Suprapubic skin (tissue), 4 donors: ENCODE measurements around the gene CREB5. TPM values are rescaled to one million over a fixed set of nuclear protein-coding genes. Genes with fewer than 3 reads are reported as not detected.

Experiments used
- DNase-seq, 2 donors: peaks; one replicate each; pipeline ENCODE4 v3.0.0-alpha.2; 2019; ENCODE audit warnings: low spot score in 2 of 2
- H3K27ac ChIP-seq: fragments of 200-600 bp; sonication (generic); one replicate; pipeline ENCODE4 v1.5.1; 2019
- H3K27me3 ChIP-seq: fragments of 200-600 bp; sonication (generic); one replicate; pipeline ENCODE4 v1.5.1; 2019
- H3K36me3 ChIP-seq: fragments of 200-600 bp; sonication (generic); one replicate; pipeline ENCODE4 v1.5.1; 2019
- H3K4me1 ChIP-seq: fragments of 200-600 bp; sonication (generic); one replicate; pipeline ENCODE4 v1.5.1; 2019
- H3K4me3 ChIP-seq: fragments of 200-600 bp; sonication (generic); one replicate; pipeline ENCODE4 v1.5.1; 2019; ENCODE audit warnings: mild to moderate bottlenecking
- H3K9me3 ChIP-seq: fragments of 200-600 bp; sonication (generic); one replicate; pipeline ENCODE4 v1.5.1; 2019
- CTCF ChIP-seq, 2 donors: fragments of 200-600 bp in 1 of 2; fragments of 450-650 bp in 1 of 2; sonication (generic) in 1 of 2; IDR thresholded peaks; one replicate each; pipeline ENCODE4 v1.5.1; 2016 to 2019; ENCODE audit warnings: antibody characterized with exemption in 2 of 2, mild to moderate bottlenecking in 1 of 2, moderate library complexity in 1 of 2
- EP300 ChIP-seq: sonication (generic); formaldehyde crosslinking; IDR thresholded peaks from one replicate; pipeline ENCODE4 v1.6.1; 2017; ENCODE audit warnings: antibody characterized with exemption
- POLR2A ChIP-seq, 2 donors: fragments of 450-650 bp; IDR thresholded peaks; one replicate each; pipeline ENCODE4 v1.6.1; 2017; ENCODE audit warnings: antibody characterized with exemption in 2 of 2, mild to moderate bottlenecking in 2 of 2, moderate library complexity in 2 of 2
- POLR2AphosphoS5 ChIP-seq, 3 donors: sonication (generic); formaldehyde crosslinking; IDR thresholded peaks; one replicate each; pipeline ENCODE4 v1.6.1; 2017; ENCODE audit warnings: antibody characterized with exemption in 3 of 3
- WGBS: methylation state at CpG from one replicate; pipeline ENCODE4 v1.1.5; 2018; 5-methylcytosine and 5-hydroxymethylcytosine counted together
- total RNA-seq, 4 donors: library from RNA; depleted of rRNA; stranded (reverse); fragments of >200 nt; gene quantifications; one replicate each; pipeline ENCODE4 v1.1.0, GENCODE V29; 2016

The CREB5 gene
- total RNA-seq, 4 donors from 2014 or later = 6.2 to 12.1 (median 10.0) TPM

GRCh38 chr7:28530803-28531175, 118.5 kb downstream of the CREB5 start:
- H3K4me3 ChIP-seq = no peak overlapping the region
- H3K27ac ChIP-seq = no peak overlapping the region
- no peaks in the 10 kb centered on the region for H3K27me3 ChIP-seq
- DNase-seq = no peak
- 48% methylated on average over 4 of the region's 4 CpGs for WGBS
- no peaks in the 10 kb centered on the region for H3K9me3 ChIP-seq
- H3K36me3 ChIP-seq = no peaks in the 10 kb centered on the region
- H3K4me1 ChIP-seq = peaks cover 8% of the 10 kb centered on the region
- TF ChIP-seq CTCF (IDR thresholded peaks at IDR 0.05) (no peak), EP300 (no peak), POLR2A (IDR thresholded peaks at IDR 0.05) (no peak), POLR2AphosphoS5 (IDR thresholded peaks at IDR 0.05) (no peak)

GRCh38 chr7:28531291-28531690, 119.0 kb downstream of the CREB5 start:
- DNase-seq = no peak
- Histone ChIP-seq H3K4me1 (peaks cover 8% of the 10 kb centered on the region), H3K9me3 (no peaks in the 10 kb centered on the region), H3K36me3 (no peaks in the 10 kb centered on the region), H3K27me3 (no peaks in the 10 kb centered on the region), H3K27ac (no peak overlapping the region), H3K4me3 (no peak overlapping the region)
- WGBS = 91% methylated on average over 3 of the region's 3 CpGs
- TF ChIP-seq POLR2A (IDR thresholded peaks at IDR 0.05) (no peak), POLR2AphosphoS5 (IDR thresholded peaks at IDR 0.05) (no peak), EP300 (no peak), CTCF (IDR thresholded peaks at IDR 0.05) (no peak)

GRCh38 chr7:28532181-28532580, 119.9 kb downstream of the CREB5 start:
- 86% methylated on average over 7 of the region's 7 CpGs for WGBS
- TF ChIP-seq CTCF (IDR thresholded peaks at IDR 0.05) = no peak
- no peak for TF ChIP-seq POLR2A (IDR thresholded peaks at IDR 0.05)
- no peak for TF ChIP-seq EP300
- TF ChIP-seq POLR2AphosphoS5 (IDR thresholded peaks at IDR 0.05) = no peak
- Histone ChIP-seq H3K27ac (no peak overlapping the region), H3K9me3 (no peaks in the 10 kb centered on the region), H3K36me3 (no peaks in the 10 kb centered on the region), H3K27me3 (no peaks in the 10 kb centered on the region), H3K4me1 (peaks cover 8% of the 10 kb centered on the region), H3K4me3 (no peak overlapping the region)
- DNase-seq = no peak

- peaks cover 8% of the 10 kb centered on the region for H3K4me1 ChIP-seq
- H3K9me3 ChIP-seq = no peaks in the 10 kb centered on the region
- no peak for TF ChIP-seq POLR2A (IDR thresholded peaks at IDR 0.05)
- H3K27ac ChIP-seq = peak overlapping the region; percentile 32
- no peak for DNase-seq
- H3K27me3 ChIP-seq = no peaks in the 10 kb centered on the region
- H3K36me3 ChIP-seq = no peaks in the 10 kb centered on the region
- no peak overlapping the region for H3K4me3 ChIP-seq
- WGBS = 97% methylated on average over 8 of the region's 8 CpGs
Measured at GRCh38 chr7:28533267-28533666, 120.9 kb downstream of the CREB5 start.

GRCh38 chr7:28533731-28534531, 121.6 kb downstream of the CREB5 start:
- WGBS = 44% methylated on average over 6 of the region's 6 CpGs
- no peaks in the 10 kb centered on the region for H3K9me3 ChIP-seq
- H3K36me3 ChIP-seq = no peaks in the 10 kb centered on the region
- no peak overlapping the region for H3K4me3 ChIP-seq
- peak in 1 of 2 donors; percentile 80 for DNase-seq
- TF ChIP-seq POLR2A (IDR thresholded peaks at IDR 0.05) (no peak), EP300 (no peak), POLR2AphosphoS5 (IDR thresholded peaks at IDR 0.05) (no peak), CTCF (IDR thresholded peaks at IDR 0.05) (no peak)
- H3K27ac ChIP-seq = peak overlapping the region; percentile 32
- H3K27me3 ChIP-seq = no peaks in the 10 kb centered on the region
- H3K4me1 ChIP-seq = peaks cover 8% of the 10 kb centered on the region
